NCI-H1417 treated with DMSO at 0.1 percent for 48 hours (cell line): ENCODE data around the gene DRG2.

Source experiments
- DNase-seq: peaks from one replicate; lab custom pipeline; 2025; lab: John Stamatoyannopoulos, UW

The DRG2 gene

GRCh38 chr17:18076936-18077335 lies 10.8 kb upstream of the DRG2 start:
- DNase-seq, result no peak

DNA sequence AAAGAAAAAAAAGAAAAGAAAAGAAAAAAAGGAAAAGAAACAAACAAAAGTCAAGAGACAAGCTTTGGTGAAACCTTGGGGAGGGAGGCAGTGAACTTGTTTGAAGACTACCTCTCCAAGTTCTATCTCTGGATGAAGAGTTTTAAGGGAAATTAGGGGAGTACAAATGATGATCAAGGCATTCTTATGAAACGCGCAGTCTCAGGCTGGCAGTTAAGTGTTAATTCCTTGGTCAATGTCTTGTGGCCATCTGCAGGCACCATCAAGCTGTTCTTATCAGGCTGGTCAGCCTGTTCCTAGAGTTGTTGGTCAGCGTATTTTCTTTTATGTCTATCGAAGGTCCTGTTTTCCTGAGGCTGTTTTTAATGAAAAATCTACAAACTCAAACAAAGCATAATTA lies 8.2 kb upstream of the DRG2 start:
- no peak for DNase-seq

DNA sequence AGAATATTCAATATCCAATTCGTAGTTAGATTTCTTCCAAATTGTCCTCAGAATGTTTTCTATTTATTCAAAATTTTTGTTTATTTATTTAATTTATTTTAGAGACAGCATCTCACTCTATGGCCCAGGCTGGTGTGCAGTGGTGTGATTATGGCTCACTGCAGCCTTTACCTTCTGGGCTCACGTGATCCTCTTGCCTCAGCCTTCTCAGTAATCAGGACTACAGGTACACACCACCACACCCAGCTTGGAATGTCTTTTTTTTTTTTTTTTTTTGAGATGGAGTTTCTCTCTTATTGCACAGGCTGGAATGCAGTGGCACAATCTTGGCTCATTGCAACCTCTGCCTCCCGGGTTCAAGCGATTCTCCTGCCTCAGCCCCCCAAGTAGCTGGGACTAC lies 3.5 kb upstream of the DRG2 start:
- no peak for DNase-seq

- DNase-seq, result no peak
Observed at GRCh38 chr17:18089613-18090012, 1.9 kb downstream of the DRG2 start.

DNA sequence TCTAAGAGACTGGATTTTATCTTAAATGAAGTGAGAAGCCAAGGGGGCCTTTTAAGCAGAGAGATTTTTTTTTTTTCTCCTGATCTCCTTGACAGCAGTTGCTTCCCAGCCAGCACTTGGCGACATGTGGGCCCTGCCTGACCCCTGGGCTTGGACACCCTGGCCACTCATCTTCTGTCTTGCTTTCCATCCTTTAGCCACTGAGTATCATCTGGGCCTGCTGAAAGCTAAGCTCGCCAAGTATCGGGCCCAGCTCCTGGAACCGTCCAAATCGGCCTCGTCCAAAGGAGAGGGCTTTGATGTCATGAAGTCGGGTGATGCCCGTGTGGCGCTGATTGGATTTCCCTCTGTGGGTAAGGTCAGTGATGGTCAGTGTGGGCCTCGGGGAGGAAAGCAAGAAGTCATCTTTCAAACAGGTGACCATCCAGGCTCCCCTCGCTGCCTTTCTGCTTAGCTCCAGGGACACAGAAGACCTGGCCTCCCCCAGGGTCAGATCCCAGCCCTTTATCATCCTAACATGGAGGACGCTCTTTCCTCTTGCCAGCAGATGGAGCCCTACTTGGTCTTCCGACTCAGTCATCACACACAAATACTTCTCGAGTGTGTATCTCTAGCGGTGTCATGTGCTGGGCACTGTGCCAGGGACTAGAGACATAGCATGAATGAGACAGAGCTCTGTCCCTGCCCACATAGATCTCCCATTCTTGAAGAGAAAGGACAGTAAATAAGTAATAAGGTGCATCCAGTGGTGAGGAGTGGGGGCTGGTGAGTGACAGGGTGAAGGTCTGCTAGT lies 6.1 kb downstream of the DRG2 start:
- DNase-seq, result no peak

DNA sequence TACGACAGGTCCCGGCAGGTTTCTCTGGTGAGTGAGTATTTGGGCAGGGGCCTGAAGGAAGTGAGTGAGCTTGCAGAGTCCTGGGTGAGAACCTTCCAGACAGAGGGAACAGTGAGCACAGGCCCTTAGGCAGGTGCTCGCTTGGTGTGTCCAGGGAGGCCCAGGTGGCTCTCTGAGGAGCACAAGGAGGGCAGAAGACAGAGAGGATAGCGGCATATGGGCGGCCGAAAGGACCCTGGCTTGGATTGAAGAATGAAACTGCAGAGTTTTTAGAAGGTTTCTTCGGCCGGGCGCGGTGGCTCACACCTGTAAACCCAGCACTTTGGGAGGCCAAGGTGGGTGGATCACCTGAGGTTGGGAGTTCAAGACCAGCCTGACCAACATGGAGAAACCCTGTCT lies 6.7 kb downstream of the DRG2 start:
- DNase-seq, result no peak

DNA sequence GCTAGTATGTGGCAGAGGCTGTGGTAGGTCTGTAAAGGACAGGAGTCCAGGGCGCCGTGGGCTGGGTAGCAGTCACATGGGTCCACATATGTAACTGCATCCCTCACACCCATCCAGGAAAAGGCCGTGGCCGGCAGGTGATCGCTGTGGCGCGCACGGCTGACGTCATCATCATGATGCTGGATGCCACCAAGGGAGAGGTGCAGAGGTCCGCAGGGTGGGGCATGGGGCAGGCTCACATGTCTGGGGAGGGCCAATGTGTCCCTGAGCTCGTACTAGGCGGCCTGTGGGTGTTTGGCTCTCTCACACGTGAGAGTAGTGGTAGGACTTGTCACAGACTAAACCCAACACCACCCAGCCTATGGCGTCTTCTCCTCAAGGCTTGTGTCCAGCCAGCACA lies 11.8 kb downstream of the DRG2 start:
- DNase-seq, result no peak

GRCh38 chr17:18100616-18101015 lies 12.9 kb downstream of the DRG2 start:
- DNase-seq, result no peak

DNA sequence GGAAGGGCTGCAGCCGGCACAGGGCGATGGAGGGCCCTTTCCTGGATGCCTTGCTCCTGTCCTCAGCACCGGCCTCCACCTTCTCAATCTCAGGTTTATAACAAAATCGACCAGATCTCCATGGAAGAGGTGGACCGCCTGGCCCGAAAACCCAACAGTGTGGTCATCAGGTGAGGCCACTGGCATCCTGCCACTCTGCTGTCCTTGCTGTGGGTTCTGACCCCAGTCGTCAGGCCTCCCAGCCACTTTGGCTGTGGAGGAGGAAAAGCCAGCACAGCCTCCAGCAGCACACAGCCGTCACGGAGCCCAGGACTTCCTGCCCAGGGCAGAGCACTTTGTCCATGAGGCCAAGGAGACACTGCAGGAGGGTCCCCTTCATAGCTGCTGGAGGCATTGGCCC lies 14.1 kb downstream of the DRG2 start:
- no peak for DNase-seq

GRCh38 chr17:18102640-18103039 lies 14.9 kb downstream of the DRG2 start:
- no peak for DNase-seq

- DNase-seq, result no peak
Observed at GRCh38 chr17:18105027-18105426, 17.3 kb downstream of the DRG2 start.

DNA sequence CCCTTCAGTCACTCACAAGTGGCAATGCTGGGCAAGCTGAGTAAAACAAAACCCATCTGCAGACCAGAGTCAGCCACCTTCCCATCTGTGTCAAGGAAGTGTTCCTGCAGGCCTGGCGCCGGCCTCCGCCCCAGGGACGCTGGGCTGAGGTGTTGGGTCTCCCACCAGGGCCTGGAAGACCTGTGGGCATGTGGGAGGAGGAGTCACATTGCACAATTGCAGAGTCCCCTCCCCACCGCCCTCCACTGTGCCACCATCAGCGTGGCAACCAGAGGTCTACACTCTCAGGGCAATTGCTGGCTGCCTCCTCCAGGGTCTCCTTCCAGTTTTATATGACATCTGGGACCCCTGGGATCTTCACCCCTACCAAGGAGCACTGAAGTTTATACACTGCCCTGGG lies 17.8 kb downstream of the DRG2 start:
- no peak for DNase-seq

DNA sequence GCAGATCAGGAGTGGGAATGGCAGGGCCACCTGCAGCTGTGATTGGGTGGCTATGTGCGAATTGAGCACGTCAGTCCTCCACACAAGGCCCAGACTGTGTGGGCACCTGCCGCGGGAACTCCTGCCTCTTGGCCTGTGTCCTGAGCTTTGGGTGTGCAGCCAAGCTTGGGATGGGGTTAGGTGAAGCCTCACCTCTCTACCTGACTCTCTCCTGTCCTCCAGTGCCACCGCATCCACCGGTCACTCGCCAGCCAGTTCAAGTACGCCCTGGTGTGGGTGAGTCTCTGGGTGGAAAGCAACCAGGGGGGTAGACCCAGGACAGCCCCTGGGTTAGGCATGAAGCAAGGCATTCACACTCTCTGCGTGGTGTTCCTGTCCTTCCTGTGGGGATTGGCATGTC lies 18.5 kb downstream of the DRG2 start:
- no peak for DNase-seq

DNA sequence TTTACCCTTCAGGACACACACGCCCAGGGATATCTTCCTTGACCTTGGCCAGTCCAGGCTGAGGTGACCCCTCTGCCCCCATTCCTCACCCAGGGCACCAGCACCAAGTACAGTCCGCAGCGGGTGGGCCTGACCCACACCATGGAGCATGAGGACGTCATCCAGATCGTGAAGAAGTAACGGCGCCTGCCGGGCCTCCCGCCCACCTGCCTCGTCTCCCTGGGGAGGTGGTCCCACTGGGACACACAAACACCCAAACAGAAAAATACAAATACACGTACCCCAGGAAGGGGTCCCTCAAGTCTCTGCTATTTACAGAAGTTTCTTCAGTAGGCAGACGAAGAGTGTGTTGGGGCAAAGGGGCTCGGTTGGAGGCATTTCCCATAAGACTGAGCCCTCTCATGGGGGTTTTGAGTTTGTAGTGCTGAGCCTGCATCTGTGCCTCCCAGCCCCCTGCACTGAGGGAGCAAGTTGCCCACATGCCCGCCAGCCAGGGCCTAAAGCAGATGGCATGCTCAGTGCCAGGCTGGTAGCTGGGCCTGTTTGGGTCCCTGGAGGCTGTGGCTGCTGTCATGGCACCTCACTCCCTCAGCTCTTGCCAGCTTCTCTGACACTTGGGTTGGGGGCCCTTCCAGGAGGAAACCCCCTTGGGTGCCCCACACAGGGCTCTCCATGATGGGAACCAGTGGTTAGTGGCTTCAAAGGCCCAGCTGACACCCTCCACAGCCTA lies 19.5 kb downstream of the DRG2 start:
- no peak for DNase-seq

GRCh38 chr17:18107971-18108370 lies 20.2 kb downstream of the DRG2 start:
- DNase-seq, result no peak

GRCh38 chr17:18108401-18109312 lies 20.9 kb downstream of the DRG2 start, which contains the start of gene MYO15A:
Gene MYO15A, plus strand, starts transcription at chr17:18108756. Its CDS starts 10,045 bp downstream, at chr17:18118801.
- no peak for DNase-seq

DNA sequence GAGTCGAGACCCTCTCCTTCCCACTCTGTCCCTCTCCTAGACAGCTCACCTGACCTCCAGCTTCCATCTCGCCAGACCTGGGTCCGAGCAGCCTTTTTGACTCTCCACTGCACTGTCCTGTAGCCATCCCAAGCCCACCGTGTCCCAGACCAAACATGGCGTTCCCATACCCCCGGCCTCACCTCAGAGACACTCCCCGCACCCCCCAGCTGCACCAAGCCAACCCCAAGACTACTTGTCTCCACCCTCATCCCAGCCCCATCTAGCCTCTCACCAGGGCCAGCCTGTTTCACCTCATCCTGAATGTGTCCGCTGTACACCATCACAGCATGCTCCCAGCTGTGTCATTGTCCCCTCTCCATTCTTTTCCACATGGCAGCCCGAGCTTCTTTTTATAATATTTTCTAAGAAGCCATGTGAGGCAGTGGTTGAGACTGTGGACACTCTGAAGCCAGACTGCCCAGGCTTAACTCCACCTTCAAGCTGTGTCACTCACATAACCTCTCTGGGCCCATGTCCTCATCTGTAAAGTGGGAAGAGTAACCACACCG lies 22.3 kb downstream of the DRG2 start:
- DNase-seq, result no peak

- DNase-seq, result no peak
Observed at GRCh38 chr17:18110636-18111145, 22.9 kb downstream of the DRG2 start.

GRCh38 chr17:18111330-18111971 lies 23.7 kb downstream of the DRG2 start:
- DNase-seq, result no peak

GRCh38 chr17:18115517-18115916 lies 27.8 kb downstream of the DRG2 start:
- no peak for DNase-seq

- no peak for DNase-seq
Observed at GRCh38 chr17:18116078-18116477, 28.3 kb downstream of the DRG2 start.
